Measurements from ENCODE around the gene ARHGAP24. TPM values are rescaled to one million over a fixed set of nuclear protein-coding genes. Genes with fewer than 3 reads are reported as not detected.
A peak's percentile ranks its signal among the peaks of the same experiment; 100 is the strongest.

The ARHGAP24 gene
- total and polyA plus RNA-seq, 8 donors: 10.5 to 34.7 (median 17.1) TPM

DNA sequence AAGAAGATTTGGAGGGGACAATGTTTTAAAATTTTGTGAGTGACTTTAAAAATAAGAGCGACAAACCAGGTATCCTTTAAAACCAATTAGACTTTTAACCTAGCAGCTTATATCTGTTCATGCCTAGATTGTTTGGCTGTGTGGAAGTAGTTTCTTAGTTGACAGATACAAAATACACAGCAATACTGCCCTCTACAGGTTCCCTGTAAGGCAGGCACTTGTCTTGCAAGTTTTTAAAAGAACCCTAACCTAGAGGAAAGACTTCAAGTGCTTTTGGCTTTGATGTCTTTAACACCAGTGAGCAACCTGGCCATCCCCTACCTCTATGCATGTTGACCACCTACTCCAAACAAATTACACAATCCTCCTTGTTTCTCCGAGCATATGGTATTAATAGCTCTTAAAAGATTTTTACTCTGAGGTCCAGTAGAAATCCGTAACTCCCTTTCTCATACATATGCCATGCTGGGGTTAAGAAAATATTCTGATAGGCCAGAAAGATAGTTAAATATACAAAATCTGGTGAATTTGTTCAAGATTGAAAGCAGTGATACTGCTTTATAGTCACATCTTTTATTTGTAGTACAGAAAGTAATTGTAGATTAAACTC lies 273.0 kb downstream of the ARHGAP24 start:
- Histone ChIP-seq H3K27ac (no peak overlapping the region), H3K36me3 (no peaks in the 10 kb centered on the region), H3K9me3 (no peaks in the 10 kb centered on the region), H3K27me3 (no peaks in the 10 kb centered on the region), H3K4me3 (no peak overlapping the region), H3K4me1 (peaks cover 0 to 14% (median 5%) of the 10 kb centered on the region in 3 donors)
- TF ChIP-seq, protein P1, sequence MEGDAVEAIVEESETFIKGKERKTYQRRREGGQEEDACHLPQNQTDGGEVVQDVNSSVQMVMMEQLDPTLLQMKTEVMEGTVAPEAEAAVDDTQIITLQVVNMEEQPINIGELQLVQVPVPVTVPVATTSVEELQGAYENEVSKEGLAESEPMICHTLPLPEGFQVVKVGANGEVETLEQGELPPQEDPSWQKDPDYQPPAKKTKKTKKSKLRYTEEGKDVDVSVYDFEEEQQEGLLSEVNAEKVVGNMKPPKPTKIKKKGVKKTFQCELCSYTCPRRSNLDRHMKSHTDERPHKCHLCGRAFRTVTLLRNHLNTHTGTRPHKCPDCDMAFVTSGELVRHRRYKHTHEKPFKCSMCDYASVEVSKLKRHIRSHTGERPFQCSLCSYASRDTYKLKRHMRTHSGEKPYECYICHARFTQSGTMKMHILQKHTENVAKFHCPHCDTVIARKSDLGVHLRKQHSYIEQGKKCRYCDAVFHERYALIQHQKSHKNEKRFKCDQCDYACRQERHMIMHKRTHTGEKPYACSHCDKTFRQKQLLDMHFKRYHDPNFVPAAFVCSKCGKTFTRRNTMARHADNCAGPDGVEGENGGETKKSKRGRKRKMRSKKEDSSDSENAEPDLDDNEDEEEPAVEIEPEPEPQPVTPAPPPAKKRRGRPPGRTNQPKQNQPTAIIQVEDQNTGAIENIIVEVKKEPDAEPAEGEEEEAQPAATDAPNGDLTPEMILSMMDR (IDR thresholded peaks at IDR 0.05): peak; percentile 76 to 88 (median 80)
- FAIRE-seq: peak; percentile 57
- ATAC-seq: peak; percentile 69 to 92 (median 90)
- intact Hi-C loops (cut with DNase I): loop anchor here in 1 of 3 donors (10.0 kb wide), 1 partner anchor 603 kb away; no protein-coding TSS in a partner anchor
- WGBS, 2 donors: 36% methylated on average over 3 of the region's 3 CpGs
- peak in 3 of 6 donors; percentile 26 to 51 (median 37) for DNase-seq

DNA sequence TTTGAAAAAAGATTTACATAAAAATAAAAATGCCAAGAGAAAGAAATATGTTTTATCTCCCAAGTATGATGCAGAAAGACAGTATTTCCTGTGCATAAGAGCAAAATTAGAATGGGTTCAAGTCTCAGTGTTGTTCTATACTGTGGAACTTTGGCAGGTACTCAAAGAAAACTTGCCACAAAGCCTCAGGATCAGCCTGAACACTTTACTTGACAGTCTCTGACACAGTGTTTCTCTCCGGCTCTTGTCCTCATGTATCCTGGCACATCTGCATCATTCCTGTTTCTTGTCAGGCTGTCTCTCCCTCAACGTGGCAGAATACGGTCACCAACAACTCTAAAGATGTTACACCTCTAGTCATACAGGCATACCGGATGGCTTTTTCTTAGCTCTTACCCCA lies 273.7 kb downstream of the ARHGAP24 start:
- FAIRE-seq: no peak
- WGBS, 2 donors: 82 to 88% methylated on average over 4 of the region's 4 CpGs
- no peak overlapping the region for H3K27ac ChIP-seq
- DNase-seq: no peak
- TF ChIP-seq, protein P1 (IDR thresholded peaks at IDR 0.05): no peak
- peaks cover 0 to 12% (median 5%) of the 10 kb centered on the region in 3 donors for H3K4me1 ChIP-seq
- H3K4me3 ChIP-seq: no peak overlapping the region
- no peaks in the 10 kb centered on the region for H3K9me3 ChIP-seq
- intact Hi-C loops (cut with DNase I): loop anchor here in 1 of 3 donors (10.0 kb wide), 1 partner anchor 604 kb away; no protein-coding TSS in a partner anchor
- H3K27me3 ChIP-seq: no peaks in the 10 kb centered on the region
- no peaks in the 10 kb centered on the region for H3K36me3 ChIP-seq
- no peak for ATAC-seq

DNA sequence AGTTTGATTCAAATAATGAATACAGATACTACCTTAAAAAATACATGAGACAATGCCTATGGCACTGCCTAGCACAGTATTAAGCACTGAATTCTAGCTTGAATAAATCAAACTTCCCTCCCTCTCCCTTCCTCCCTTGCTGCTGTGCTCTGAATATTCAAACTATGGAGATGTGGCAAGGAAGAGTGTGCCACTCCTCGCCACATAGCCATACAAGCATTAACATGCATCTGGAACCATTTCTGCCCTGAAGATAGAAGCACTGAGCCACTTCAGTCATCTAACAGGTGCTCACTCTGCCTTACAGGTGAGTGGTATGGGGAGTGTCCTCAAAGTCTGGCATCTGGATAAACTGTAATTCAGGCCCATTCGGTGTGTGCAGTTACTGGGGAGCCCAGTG lies 276.9 kb downstream of the ARHGAP24 start:
- no peak for DNase-seq
- TF ChIP-seq, protein P1 (IDR thresholded peaks at IDR 0.05): no peak
- Histone ChIP-seq H3K4me1 (peaks cover 0 to 6% (median 0%) of the 10 kb centered on the region in 3 donors), H3K27ac (no peak overlapping the region), H3K36me3 (no peaks in the 10 kb centered on the region), H3K9me3 (no peaks in the 10 kb centered on the region), H3K27me3 (no peaks in the 10 kb centered on the region), H3K4me3 (no peak overlapping the region)
- no peak for FAIRE-seq
- intact Hi-C loops (cut with DNase I): loop anchor here in 1 of 3 donors (5.0 kb wide), 1 partner anchor 605 kb away; no protein-coding TSS in a partner anchor
- no peak for ATAC-seq
- WGBS, 2 donors: 88 to 90% methylated on average over 2 of the region's 2 CpGs

DNA sequence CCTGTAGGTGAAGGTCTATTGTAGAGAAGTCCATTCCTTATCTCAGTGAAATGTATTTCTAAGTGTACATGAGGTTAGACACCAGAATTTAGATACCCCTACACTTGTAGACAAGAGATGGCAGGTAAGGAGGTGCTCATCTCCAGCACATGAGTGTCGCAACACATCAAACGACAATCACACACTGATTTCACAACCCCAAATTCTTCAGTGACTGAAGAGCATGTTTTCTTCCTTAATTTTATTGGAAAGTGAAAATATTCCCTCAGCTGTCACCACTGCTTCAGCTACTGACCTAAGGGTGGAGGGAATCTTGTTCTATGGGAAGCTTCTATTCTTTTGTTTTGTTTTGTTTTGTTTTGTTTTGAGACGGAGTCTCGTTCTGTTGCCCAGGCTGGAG lies 280.3 kb downstream of the ARHGAP24 start:
- FAIRE-seq (no peak), DNase-seq (no peak), ATAC-seq (no peak)
- Histone ChIP-seq H3K27ac (no peak overlapping the region), H3K4me3 (no peak overlapping the region), H3K36me3 (no peaks in the 10 kb centered on the region), H3K4me1 (peaks cover 0 to 6% (median 0%) of the 10 kb centered on the region in 3 donors), H3K9me3 (no peaks in the 10 kb centered on the region), H3K27me3 (no peaks in the 10 kb centered on the region)
- WGBS, 2 donors: 89 to 90% methylated on average over 4 of the region's 4 CpGs
- intact Hi-C loops (cut with DNase I): no loop called here
- TF ChIP-seq, protein P1 (IDR thresholded peaks at IDR 0.05): no peak

DNA sequence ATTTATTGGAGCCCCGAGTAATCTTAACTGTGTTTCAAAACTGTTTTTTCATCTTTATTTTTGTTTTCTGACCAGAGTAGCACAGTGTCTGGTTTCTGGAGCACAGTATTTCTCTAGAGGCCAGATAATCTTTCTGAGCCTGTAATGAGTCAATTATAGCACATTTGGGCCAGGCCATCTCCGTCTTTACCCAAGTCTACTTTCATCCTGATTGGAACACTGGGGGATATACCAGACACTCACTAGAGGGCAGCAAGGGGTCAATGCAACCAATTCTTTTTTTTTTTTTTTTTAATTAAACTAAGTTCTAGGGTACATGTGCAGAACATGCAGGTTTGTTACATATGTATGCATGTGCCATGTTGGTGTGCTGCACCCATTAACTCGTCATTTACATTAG lies 282.0 kb downstream of the ARHGAP24 start:
- intact Hi-C loops (cut with DNase I): no loop called here
- Histone ChIP-seq H3K27ac (no peak overlapping the region), H3K9me3 (no peaks in the 10 kb centered on the region), H3K27me3 (no peaks in the 10 kb centered on the region), H3K36me3 (no peaks in the 10 kb centered on the region), H3K4me3 (no peak overlapping the region), H3K4me1 (peaks cover 0 to 13% (median 8%) of the 10 kb centered on the region in 3 donors)
- whole genome bisulfite sequencing, 2 donors: 56% methylated on average over 2 to 3 of the region's 3 CpGs
- ATAC-seq (peak in 3 of 4 donors; percentile 61 to 80 (median 73)), DNase-seq (peak in 1 of 6 donors; percentile 26), FAIRE-seq (no peak)
- TF ChIP-seq, protein P1 (IDR thresholded peaks at IDR 0.05): peak in 3 of 4 donors; percentile 15 to 25 (median 16)
